Measurements from ENCODE around the gene DNAH5. TPM values are rescaled to one million over a fixed set of nuclear protein-coding genes. Genes with fewer than 3 reads are reported as not detected.

DNAH5 gene, protein sequence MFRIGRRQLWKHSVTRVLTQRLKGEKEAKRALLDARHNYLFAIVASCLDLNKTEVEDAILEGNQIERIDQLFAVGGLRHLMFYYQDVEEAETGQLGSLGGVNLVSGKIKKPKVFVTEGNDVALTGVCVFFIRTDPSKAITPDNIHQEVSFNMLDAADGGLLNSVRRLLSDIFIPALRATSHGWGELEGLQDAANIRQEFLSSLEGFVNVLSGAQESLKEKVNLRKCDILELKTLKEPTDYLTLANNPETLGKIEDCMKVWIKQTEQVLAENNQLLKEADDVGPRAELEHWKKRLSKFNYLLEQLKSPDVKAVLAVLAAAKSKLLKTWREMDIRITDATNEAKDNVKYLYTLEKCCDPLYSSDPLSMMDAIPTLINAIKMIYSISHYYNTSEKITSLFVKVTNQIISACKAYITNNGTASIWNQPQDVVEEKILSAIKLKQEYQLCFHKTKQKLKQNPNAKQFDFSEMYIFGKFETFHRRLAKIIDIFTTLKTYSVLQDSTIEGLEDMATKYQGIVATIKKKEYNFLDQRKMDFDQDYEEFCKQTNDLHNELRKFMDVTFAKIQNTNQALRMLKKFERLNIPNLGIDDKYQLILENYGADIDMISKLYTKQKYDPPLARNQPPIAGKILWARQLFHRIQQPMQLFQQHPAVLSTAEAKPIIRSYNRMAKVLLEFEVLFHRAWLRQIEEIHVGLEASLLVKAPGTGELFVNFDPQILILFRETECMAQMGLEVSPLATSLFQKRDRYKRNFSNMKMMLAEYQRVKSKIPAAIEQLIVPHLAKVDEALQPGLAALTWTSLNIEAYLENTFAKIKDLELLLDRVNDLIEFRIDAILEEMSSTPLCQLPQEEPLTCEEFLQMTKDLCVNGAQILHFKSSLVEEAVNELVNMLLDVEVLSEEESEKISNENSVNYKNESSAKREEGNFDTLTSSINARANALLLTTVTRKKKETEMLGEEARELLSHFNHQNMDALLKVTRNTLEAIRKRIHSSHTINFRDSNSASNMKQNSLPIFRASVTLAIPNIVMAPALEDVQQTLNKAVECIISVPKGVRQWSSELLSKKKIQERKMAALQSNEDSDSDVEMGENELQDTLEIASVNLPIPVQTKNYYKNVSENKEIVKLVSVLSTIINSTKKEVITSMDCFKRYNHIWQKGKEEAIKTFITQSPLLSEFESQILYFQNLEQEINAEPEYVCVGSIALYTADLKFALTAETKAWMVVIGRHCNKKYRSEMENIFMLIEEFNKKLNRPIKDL (N-terminal part only)
- total RNA-seq = 0.65 and 0.97 TPM in 2 replicates

DNA sequence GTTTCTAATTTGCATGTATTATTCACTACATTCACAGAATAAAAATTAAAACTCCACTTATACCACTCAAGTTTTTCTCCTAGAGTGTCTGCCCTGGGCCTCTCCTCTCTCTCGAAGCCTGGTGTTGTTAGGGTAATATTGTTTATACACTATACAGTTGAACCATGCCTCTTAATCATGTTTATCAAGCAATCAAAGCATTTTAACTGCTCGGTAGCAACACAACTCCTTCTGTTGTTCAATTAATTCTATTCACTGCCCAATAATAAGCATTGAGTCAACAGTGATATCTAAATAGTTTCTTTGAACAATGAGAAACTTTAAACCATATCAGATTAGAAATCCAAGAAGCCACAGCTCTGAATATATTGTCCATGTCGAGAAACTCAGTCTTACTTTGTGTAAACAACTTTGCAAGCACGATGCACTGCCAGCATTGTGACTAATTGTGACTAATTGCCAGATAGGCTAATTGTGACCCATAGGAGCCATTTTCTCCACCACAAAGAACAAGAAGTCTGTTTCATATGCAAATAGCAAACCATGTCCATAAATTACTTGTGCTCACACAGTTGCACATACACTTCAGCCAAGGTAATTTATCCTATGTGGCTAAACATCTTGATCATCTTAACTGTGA, at the start of gene DNAH5:
Gene DNAH5, minus strand, starts transcription at position 129 of the 640 bp plus-strand sequence. CDS start 250 bp downstream, outside the sequence.

Other genes with a start within 250 kb of the DNAH5 start
- 365 and 383 TPM in 2 replicates for gene TRIO, start 198.7 kb upstream of the DNAH5 start, total RNA-seq